Measurements from ENCODE around the gene IFI35. TPM values are rescaled to one million over a fixed set of nuclear protein-coding genes. Genes with fewer than 3 reads are reported as not detected.

Gene IFI35
- total RNA-seq, 2 donors from 2014 or later, result 3.0 to 5.1 TPM

DNA sequence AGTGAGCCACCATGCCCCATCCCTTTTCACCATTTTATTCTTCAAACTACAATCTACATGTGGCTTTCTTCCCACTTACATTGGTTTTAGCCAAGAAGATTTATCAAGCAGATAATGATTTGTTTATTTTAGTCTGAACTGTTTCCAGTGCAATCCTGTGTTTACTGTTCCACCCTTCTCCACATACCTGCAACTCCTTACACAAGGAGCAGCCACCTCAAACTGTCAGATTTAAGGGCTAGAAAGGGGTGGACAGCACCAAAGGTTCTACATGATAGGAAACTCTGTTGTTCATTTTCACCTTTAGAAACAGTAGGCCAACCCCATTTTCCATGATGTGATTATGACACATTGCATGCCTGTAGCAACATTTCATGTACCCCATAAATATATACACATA is 24.3 kb upstream of the IFI35 start:
- peaks cover 5% of the 10 kb centered on the region for H3K4me1 ChIP-seq (ENCODE audit: control insufficient read depth, insufficient read depth, low read length)
- TF ChIP-seq, protein P1, sequence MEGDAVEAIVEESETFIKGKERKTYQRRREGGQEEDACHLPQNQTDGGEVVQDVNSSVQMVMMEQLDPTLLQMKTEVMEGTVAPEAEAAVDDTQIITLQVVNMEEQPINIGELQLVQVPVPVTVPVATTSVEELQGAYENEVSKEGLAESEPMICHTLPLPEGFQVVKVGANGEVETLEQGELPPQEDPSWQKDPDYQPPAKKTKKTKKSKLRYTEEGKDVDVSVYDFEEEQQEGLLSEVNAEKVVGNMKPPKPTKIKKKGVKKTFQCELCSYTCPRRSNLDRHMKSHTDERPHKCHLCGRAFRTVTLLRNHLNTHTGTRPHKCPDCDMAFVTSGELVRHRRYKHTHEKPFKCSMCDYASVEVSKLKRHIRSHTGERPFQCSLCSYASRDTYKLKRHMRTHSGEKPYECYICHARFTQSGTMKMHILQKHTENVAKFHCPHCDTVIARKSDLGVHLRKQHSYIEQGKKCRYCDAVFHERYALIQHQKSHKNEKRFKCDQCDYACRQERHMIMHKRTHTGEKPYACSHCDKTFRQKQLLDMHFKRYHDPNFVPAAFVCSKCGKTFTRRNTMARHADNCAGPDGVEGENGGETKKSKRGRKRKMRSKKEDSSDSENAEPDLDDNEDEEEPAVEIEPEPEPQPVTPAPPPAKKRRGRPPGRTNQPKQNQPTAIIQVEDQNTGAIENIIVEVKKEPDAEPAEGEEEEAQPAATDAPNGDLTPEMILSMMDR (conservative IDR thresholded peaks at IDR 0.05), result no peak
- peak overlapping the region; percentile 96 for H3K4me3 Mint-ChIP-seq
- H3K9me3 Mint-ChIP-seq, result no peaks in the 10 kb centered on the region
- no peak overlapping the region for H3K27ac ChIP-seq (ENCODE audit: low read depth, low read length)
- no peaks in the 10 kb centered on the region for H3K9me3 ChIP-seq (ENCODE audit: control insufficient read depth, low read length)
- no peak overlapping the region for H3K27ac Mint-ChIP-seq
- no peak for DNase-seq
- peak overlapping the region; percentile 86 for H3K4me3 ChIP-seq (ENCODE audit: low read length)
- H3K27me3 ChIP-seq (ENCODE audit: control insufficient read depth, insufficient read depth, low read length, poor library complexity, severe bottlenecking), result no peaks in the 10 kb centered on the region
- H3K4me1 Mint-ChIP-seq, result peaks cover 20% of the 10 kb centered on the region
- H3K36me3 Mint-ChIP-seq (ENCODE audit: low read depth), result peaks cover 30% of the 10 kb centered on the region
- H3K9ac ChIP-seq (ENCODE audit: extremely low read depth, low read length, poor library complexity, severe bottlenecking), result no peak overlapping the region
- peaks cover 32% of the 10 kb centered on the region for H3K36me3 ChIP-seq (ENCODE audit: control insufficient read depth, insufficient read depth, low read length)
- no peaks in the 10 kb centered on the region for H3K27me3 Mint-ChIP-seq (ENCODE audit: insufficient read depth)

- Histone ChIP-seq H3K36me3 (ENCODE audit: control insufficient read depth, insufficient read depth, low read length) (peaks cover 62% of the 10 kb centered on the region), H3K9ac (ENCODE audit: extremely low read depth, low read length, poor library complexity, severe bottlenecking) (no peak overlapping the region), H3K9me3 (ENCODE audit: control insufficient read depth, low read length) (no peaks in the 10 kb centered on the region), H3K4me3 (ENCODE audit: low read length) (no peak overlapping the region), H3K27ac (ENCODE audit: low read depth, low read length) (no peak overlapping the region), H3K27me3 (ENCODE audit: control insufficient read depth, insufficient read depth, low read length, poor library complexity, severe bottlenecking) (no peaks in the 10 kb centered on the region), H3K4me1 (ENCODE audit: control insufficient read depth, insufficient read depth, low read length) (no peaks in the 10 kb centered on the region)
- no peaks in the 10 kb centered on the region for H3K9me3 Mint-ChIP-seq
- WGBS, 2 experiments (ENCODE audit: insufficient coverage in 1 of 2, insufficient read length in 1 of 2), result 0% methylated on average over 1 of the region's 1 CpG; no CpG with 5 or more reads in 1 of the 2 experiments
- peak overlapping the region; percentile 56 for H3K27ac Mint-ChIP-seq
- TF ChIP-seq, protein P1 (conservative IDR thresholded peaks at IDR 0.05), result no peak
- no peaks in the 10 kb centered on the region for H3K27me3 Mint-ChIP-seq (ENCODE audit: insufficient read depth)
- no peak for DNase-seq
- H3K4me3 Mint-ChIP-seq, result no peak overlapping the region
- peaks cover 54% of the 10 kb centered on the region for H3K36me3 Mint-ChIP-seq (ENCODE audit: low read depth)
- peaks cover 11% of the 10 kb centered on the region for H3K4me1 Mint-ChIP-seq
Observed at GRCh38 chr17:42985225-42985624, 21.4 kb upstream of the IFI35 start.

GRCh38 chr17:42989141-42989540 is 17.4 kb upstream of the IFI35 start:
- TF ChIP-seq, protein P1 (conservative IDR thresholded peaks at IDR 0.05), result no peak
- Mint-ChIP-seq H3K36me3 (ENCODE audit: low read depth) (peaks cover 76% of the 10 kb centered on the region), H3K27ac (no peak overlapping the region), H3K4me3 (no peak overlapping the region), H3K27me3 (ENCODE audit: insufficient read depth) (no peaks in the 10 kb centered on the region), H3K4me1 (no peaks in the 10 kb centered on the region), H3K9me3 (no peaks in the 10 kb centered on the region)
- Histone ChIP-seq H3K27me3 (ENCODE audit: control insufficient read depth, insufficient read depth, low read length, poor library complexity, severe bottlenecking) (no peaks in the 10 kb centered on the region), H3K9me3 (ENCODE audit: control insufficient read depth, low read length) (no peaks in the 10 kb centered on the region), H3K27ac (ENCODE audit: low read depth, low read length) (no peak overlapping the region), H3K4me3 (ENCODE audit: low read length) (no peak overlapping the region), H3K36me3 (ENCODE audit: control insufficient read depth, insufficient read depth, low read length) (peaks cover 94% of the 10 kb centered on the region), H3K9ac (ENCODE audit: extremely low read depth, low read length, poor library complexity, severe bottlenecking) (no peak overlapping the region), H3K4me1 (ENCODE audit: control insufficient read depth, insufficient read depth, low read length) (no peaks in the 10 kb centered on the region)
- 92 to 93% methylated on average over 3 to 5 of the region's 5 CpGs for WGBS, 2 experiments (ENCODE audit: insufficient coverage in 1 of 2, insufficient read length in 1 of 2)
- no peak for DNase-seq
